ENCODE results near the gene ST6GALNAC6.

ST6GALNAC6 gene

DNA sequence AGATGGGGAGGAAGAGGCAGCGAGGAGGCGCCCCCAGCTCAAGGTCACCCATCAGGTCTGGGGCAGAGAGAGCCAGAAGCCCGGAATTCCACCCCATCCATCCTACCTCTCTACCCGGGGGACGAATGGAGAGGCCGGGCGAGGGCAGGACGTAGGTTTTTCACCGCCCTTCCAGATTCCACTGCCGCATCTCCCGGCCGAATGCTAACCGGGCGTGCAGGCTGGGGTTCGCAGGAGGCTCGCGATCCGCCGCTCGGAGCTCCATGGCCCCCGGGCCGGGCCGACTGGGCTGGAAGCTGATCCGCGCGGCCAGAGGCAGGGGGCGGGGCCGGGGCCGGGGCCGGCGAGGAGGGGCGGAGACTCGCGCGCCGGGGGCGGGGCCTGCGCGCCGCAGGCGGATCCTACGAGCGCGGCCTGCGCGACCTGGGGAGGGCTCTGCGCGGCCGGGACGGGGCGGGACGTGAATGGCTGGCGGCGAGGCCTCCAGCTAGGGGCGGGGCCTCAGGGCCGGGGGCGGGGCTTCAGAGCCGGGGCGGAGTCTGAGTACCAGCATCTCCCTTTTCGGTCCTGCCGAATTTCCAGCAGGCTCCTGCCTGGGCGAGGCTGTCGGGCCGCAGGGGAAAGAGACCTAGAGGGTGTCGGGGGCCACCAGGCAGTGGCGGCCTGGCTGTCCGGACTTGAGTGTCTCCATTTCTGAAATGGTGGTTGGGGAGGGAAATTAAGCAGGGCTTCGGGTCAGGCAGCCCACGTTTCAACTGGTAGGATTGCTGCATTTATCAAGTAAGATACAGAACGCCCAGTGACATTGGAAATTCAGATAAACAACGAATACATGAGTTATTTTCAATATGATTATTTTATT is 17.5 kb upstream of the ST6GALNAC6 start, which contains the start of gene ST6GALNAC4:
Gene ST6GALNAC4, minus strand, starts transcription at position 322 of the 862 bp plus-strand sequence. CDS start 622 bp downstream, outside the sequence.
- peak; percentile 85 for DNase-seq (ENCODE audit: low spot score)

- no peak for DNase-seq (ENCODE audit: low spot score)
Measured at GRCh38 chr9:127915801-127916719, 16.7 kb upstream of the ST6GALNAC6 start.

- DNase-seq (ENCODE audit: low spot score), result no peak
Measured at GRCh38 chr9:127915325-127915752, 15.9 kb upstream of the ST6GALNAC6 start.

GRCh38 chr9:127913682-127914081 is 14.3 kb upstream of the ST6GALNAC6 start:
- no peak for DNase-seq (ENCODE audit: low spot score)

GRCh38 chr9:127912882-127913281 is 13.5 kb upstream of the ST6GALNAC6 start:
- DNase-seq (ENCODE audit: low spot score), result no peak

DNA sequence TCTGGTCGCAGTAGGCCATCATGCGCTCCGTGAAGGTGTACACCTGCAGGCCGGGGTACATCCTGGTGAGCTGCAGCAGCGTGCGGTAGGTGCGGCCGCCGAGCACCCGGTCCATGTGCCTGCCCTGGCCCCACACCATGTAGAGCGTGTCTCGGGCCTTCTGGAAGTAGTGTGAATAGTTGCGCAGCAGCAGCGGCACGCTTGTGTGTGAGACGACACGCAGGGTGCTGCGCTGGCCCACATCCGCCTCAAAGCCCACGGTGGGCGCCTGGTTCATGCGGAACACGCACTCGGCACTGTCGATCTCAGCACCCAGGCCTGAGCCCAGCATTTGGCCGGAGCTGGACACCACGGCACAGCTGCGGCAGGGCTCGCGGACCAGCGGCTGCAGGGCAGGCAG is 12.9 kb upstream of the ST6GALNAC6 start:
- no peak for DNase-seq (ENCODE audit: low spot score)

DNA sequence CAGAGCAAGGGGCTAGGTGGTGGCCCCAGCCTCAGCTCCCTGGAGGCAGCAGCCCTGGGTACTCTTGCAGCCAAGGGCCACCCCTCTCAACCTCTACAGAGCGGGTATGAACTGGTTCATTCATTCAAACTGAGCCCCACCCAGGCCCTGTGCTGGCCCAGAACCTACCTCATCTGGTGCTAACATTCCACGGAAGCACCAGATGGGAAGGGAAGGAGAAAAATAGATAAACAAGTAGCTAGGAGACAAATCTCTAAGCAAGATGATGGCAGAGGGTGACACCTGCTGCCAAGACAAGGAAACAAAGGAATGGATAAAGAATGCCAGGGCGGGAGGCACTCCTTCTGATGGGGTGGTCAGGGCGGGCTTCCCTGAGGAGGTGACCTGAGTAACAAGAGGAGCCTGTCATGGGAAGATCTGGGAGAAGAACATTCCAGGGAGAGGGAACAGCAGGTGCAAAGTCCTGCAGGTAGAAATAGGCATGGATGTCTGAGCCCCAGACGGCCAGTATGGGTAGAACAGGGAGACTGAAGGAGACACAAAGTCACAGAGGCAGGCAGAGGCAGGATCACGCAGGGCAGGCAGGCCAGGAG is 11.3 kb upstream of the ST6GALNAC6 start:
- DNase-seq (ENCODE audit: low spot score), result no peak

GRCh38 chr9:127909839-127910273 is 10.5 kb upstream of the ST6GALNAC6 start:
- DNase-seq (ENCODE audit: low spot score), result no peak

DNA sequence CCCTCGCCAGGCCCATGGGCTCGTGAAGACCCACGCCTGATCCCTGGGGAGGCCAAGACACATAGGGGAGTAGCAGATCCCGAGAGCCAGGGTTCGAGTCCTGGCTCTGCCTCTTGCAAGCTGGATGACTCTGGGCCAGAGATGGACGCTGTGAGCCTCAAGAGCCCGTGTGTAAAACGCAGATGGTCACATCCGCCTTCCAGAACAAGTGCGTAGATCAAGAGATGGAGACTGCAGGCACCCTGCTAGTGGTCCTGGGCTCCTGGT is 9.2 kb upstream of the ST6GALNAC6 start:
- no peak for DNase-seq (ENCODE audit: low spot score)

GRCh38 chr9:127907867-127908659 is 8.7 kb upstream of the ST6GALNAC6 start:
- no peak for DNase-seq (ENCODE audit: low spot score)

DNA sequence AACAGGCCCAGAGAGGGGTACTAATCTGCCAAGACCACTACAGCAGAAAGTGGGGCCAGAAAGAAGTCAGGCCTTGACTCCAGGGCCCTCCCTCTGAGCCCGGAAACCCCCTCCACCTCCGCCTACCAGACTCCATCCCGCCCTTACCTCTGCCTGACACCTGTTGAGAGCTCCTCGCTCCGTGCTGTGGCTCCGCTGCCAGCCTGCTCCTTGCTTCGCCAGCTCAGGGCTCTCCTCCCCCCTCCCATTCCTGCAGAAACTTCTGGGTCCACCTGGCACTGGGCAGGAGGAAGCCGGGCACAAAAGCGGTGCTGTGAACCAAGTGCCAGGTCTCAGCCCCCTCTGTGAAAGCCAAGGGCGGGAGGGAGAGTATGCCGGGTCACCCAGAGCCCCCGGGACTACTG is 6.4 kb upstream of the ST6GALNAC6 start:
- no peak for DNase-seq (ENCODE audit: low spot score)

- no peak for DNase-seq (ENCODE audit: low spot score)
Measured at GRCh38 chr9:127905004-127905728, 5.8 kb upstream of the ST6GALNAC6 start.

DNA sequence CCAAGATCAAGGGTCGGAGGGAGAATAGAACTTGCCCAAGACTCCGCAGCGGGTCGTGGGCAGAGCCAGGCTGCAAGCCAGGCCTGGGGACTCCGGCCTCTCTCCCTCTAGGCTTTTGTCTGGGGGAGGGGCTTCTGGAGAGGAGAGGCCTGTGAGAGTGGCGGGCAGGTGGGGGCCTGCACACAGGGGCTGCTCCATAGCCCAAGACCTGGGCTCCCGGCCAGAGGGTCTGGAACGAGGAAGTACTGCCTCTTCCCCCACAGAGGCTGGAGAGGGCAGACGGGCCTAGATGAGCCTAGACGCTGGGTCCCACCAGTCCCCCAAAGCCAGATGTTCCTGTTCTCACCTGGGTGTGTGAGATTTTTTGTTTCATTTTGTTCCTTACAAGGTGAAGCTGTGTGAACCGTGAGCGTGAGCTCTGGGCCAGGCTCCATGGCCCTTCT is 5.2 kb upstream of the ST6GALNAC6 start:
- no peak for DNase-seq (ENCODE audit: low spot score)

- DNase-seq (ENCODE audit: low spot score), result peak; percentile 88
Measured at GRCh38 chr9:127903557-127904475, 4.4 kb upstream of the ST6GALNAC6 start.

- DNase-seq (ENCODE audit: low spot score), result no peak
Measured at GRCh38 chr9:127898433-127899127, 823 bp downstream of the ST6GALNAC6 start.

GRCh38 chr9:127897193-127897692 is 2.2 kb downstream of the ST6GALNAC6 start:
- no peak for DNase-seq (ENCODE audit: low spot score)

DNA sequence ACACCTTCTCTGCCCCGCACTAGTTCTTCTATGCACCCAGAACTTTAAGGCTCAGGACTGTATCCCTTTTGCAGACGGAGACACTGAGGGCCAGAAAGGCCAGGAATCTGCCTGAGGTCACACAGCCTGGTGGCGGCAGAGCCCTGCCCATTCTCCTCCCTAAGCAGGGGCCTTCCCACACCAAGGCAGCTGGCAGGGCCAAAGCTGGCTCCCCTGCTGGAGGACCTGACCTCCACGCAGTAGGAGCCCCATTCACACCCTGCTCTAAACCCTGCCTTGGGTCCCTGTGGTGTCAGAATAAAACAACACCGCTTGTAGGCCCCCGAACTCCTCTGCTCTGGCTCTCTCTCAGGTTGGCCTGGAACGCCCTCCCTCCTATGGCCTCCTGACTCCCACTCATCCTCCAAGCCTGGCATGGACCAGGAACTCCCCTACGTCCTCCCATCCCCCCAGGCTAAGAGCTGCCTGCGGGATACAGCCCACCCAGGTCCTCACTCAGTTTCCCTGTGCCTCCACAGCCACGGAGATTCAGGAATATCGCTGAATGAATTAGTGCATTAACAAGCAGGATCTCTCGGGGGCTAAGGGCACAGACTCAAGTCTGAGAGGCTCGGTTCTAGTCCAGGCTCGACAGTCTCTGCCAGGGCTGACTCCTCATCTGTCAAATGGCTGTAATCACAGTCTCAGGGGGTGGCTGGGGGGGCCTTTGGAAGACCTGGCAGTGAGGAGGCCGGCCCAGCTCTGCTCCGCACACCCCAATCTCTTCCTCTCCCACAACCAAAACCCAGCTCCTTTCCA is 2.8 kb downstream of the ST6GALNAC6 start:
- DNase-seq (ENCODE audit: low spot score), result no peak

DNA sequence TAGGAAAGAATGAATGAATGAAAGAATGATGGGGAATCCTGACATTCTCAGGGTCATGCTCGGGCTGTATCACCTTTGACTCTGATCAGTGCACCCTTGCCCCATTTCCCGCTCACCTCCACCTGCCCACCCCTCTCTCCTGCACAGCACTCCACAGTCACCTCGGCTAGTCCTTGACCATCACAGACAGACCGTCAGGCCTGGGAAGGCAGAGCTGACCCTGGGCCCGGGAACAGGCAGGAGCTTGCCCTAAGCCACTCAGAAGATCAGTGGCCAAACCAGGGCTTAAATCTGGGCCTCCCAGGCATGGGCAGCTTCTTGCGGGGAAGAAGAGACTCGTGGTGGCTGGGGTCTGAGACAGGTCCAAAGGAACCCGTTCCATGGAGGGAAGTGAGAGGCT is 3.6 kb downstream of the ST6GALNAC6 start:
- DNase-seq (ENCODE audit: low spot score), result no peak

All from kidney capillary endothelial cell (primary cell).